ENCODE results near the gene VMAC. TPM values are rescaled to one million over a fixed set of nuclear protein-coding genes. Genes with fewer than 3 reads are reported as not detected.

Gene VMAC
- total and polyA plus RNA-seq, 2 of the 8 experiments (the other 6 are each of a cell fraction or from before 2014, with no cell fraction given), result 1.3 to 2.2 TPM

DNA sequence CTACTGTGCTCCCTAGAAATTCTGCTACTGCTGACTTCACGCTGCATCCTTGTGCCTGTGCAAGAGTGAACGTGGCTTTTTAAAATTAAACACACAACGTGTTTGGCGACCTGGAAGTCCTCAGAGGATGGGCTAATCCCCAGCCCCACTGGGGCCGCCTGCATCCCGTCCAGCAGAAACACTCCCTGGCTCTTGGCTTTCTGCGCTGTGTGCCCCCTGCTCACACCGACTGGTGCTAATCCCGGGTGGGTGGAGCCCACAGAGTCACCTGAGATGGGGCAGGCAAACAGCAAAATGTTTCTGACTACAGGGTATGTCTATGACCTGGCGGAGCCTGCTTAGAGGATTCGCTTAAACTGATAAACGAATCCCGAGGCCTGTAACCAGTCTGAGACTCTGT lies 24.5 kb downstream of the VMAC start (continued):
- TF ChIP-seq POU5F1 (IDR thresholded peaks at IDR 0.05; ENCODE audit: low read depth, low read length), result no peak
- no peak for TF ChIP-seq RBBP5 (IDR thresholded peaks at IDR 0.05; ENCODE audit: borderline replicate concordance, low read depth, low read length)
- no peak for TF ChIP-seq CHD7 (IDR thresholded peaks at IDR 0.05; ENCODE audit: insufficient replicate concordance, low read length)
- TF ChIP-seq BACH1 (IDR thresholded peaks at IDR 0.05; ENCODE audit: low read length), result no peak
- TF ChIP-seq SIX5 (IDR thresholded peaks at IDR 0.05; ENCODE audit: low read depth, low read length), result no peak
